GM23248 (cell line): ENCODE data around the gene CARD18.

Source experiments
- EZH2 ChIP-seq: fragments of 200-600 bp; sonication (generic); IDR thresholded peaks from 2 replicates; pipeline ENCODE4 v1.6.1; 2018; ENCODE audit warnings: antibody characterized with exemption, mild to moderate bottlenecking; ENCODE audit not compliant: insufficient read depth, poor library complexity, severe bottlenecking
- EZH2phosphoT487 ChIP-seq: fragments of 200-600 bp; sonication (generic); IDR thresholded peaks from 2 replicates; pipeline ENCODE4 v1.6.1; 2018; ENCODE audit warnings: antibody characterized with exemption, moderate library complexity, mild to moderate bottlenecking, low read depth; ENCODE audit not compliant: insufficient read depth

DNA sequence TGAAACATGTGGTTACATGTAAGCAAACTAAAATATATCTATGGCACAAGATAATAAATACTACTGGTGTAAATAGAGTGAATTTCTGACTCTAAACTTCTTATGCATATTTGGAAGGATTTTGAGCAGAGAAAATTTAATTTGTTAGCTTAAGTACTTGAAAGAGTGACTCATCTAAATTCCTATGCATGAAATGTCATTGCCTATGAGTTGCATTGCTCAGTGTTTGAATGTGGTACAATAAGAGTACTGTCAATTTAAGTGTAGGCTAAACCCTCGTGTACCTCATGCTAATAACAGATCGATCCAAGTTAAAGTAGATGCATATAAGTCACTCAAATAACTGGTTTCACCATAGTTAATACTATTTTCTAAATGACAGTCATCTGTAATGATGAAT, 5.3 kb upstream of the CARD18 start:
- no peak for TF ChIP-seq EZH2
- no peak for TF ChIP-seq EZH2phosphoT487
